Measurements from ENCODE around the gene KLHDC7B. TPM values are rescaled to one million over a fixed set of nuclear protein-coding genes. Genes with fewer than 3 reads are reported as not detected.
A peak's percentile ranks its signal among the peaks of the same experiment; 100 is the strongest.

KLHDC7B gene
- total RNA-seq, 2 experiments from 2014 or later = 0.25 to 0.46 TPM

- Histone ChIP-seq H2AFZ (ENCODE audit: low read length) (no peak overlapping the region), H3K4me2 (ENCODE audit: low read length) (peak overlapping the region; percentile 93), H4K20me1 (ENCODE audit: insufficient read depth, low read length) (no peaks in the 10 kb centered on the region), H3K9me2 (ENCODE audit: insufficient read depth, low read length) (no peaks in the 10 kb centered on the region), H3K79me2 (ENCODE audit: insufficient read depth, low read depth, low read length) (peaks cover 4% of the 10 kb centered on the region; the same call in 1 of the 2 replicates), H3K9me3 (ENCODE audit: low read length) (no peaks in the 10 kb centered on the region), H3K4me3 (ENCODE audit: low read depth, low read length, poor library complexity, severe bottlenecking) (peak overlapping the region; percentile 77), H3K27ac (ENCODE audit: low read depth, low read length, poor library complexity, severe bottlenecking) (peak overlapping the region; percentile 92), H3K36me3 (ENCODE audit: insufficient read depth, low read length) (peaks cover 54% of the 10 kb centered on the region), H3K4me1 (ENCODE audit: insufficient read depth, low read length, poor library complexity, severe bottlenecking) (peaks cover 18% of the 10 kb centered on the region)
- POLR2A ChIA-PET = interaction anchor here (0.6 to 3.3 kb wide), 7 partner anchors 9 to 127 kb away, joined by 3 to 33 read pairs (median 4); partner anchors contain the start of genes LMF2 and NCAPH2
- CTCF ChIA-PET (ENCODE audit: unreplicated experiment) = interaction anchor here (1.0 to 1.6 kb wide), 2 partner anchors 54 to 272 kb away, joined by 3 to 6 read pairs; no protein-coding TSS in a partner anchor
- no TSS peak for BruUV-seq (replicated peaks)
- DNase-seq (ENCODE audit: low spot score) = peak; percentile 27
- intact Hi-C loops (cut with micrococcal nuclease; ENCODE audit: unreplicated experiment) = loop anchor here (1.0 to 5.0 kb wide), 3 partner anchors 16 to 282 kb away; partner anchors contain the start of gene NCAPH2
- no peak for TF ChIP-seq EZH2phosphoT487 (IDR thresholded peaks at IDR 0.05; ENCODE audit: borderline replicate concordance, low read depth, low read length)
- TF ChIP-seq, protein P1, sequence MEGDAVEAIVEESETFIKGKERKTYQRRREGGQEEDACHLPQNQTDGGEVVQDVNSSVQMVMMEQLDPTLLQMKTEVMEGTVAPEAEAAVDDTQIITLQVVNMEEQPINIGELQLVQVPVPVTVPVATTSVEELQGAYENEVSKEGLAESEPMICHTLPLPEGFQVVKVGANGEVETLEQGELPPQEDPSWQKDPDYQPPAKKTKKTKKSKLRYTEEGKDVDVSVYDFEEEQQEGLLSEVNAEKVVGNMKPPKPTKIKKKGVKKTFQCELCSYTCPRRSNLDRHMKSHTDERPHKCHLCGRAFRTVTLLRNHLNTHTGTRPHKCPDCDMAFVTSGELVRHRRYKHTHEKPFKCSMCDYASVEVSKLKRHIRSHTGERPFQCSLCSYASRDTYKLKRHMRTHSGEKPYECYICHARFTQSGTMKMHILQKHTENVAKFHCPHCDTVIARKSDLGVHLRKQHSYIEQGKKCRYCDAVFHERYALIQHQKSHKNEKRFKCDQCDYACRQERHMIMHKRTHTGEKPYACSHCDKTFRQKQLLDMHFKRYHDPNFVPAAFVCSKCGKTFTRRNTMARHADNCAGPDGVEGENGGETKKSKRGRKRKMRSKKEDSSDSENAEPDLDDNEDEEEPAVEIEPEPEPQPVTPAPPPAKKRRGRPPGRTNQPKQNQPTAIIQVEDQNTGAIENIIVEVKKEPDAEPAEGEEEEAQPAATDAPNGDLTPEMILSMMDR (conservative IDR thresholded peaks at IDR 0.05; ENCODE audit: low read length) = no peak
Measured at GRCh38 chr22:50524676-50525103, 21.0 kb upstream of the KLHDC7B start.

- peak; percentile 99 for DNase-seq (ENCODE audit: low spot score)
- ChIA-PET POLR2A (interaction anchor here (0.6 to 3.3 kb wide), 11 partner anchors 10 to 283 kb away, joined by 3 to 33 read pairs (median 4); partner anchors contain the start of genes LMF2 and NCAPH2), CTCF (ENCODE audit: unreplicated experiment) (interaction anchor here (0.5 to 1.6 kb wide), 9 partner anchors 13 to 273 kb away, joined by 3 to 9 read pairs (median 5); partner anchors contain the start of genes LMF2 and NCAPH2)
- Histone ChIP-seq H3K27ac (ENCODE audit: low read depth, low read length, poor library complexity, severe bottlenecking) (peak within 1 kb of the TSS; percentile 92), H3K4me3 (ENCODE audit: low read depth, low read length, poor library complexity, severe bottlenecking) (peak within 1 kb of the TSS; percentile 77), H3K9me3 (ENCODE audit: low read length) (no peaks in the 10 kb centered on the region), H4K20me1 (ENCODE audit: insufficient read depth, low read length) (no peaks in the 10 kb centered on the region), H3K79me2 (ENCODE audit: insufficient read depth, low read depth, low read length) (peaks cover 4% of the 10 kb centered on the region; the same call in 1 of the 2 replicates), H3K36me3 (ENCODE audit: insufficient read depth, low read length) (peaks cover 48% of the 10 kb centered on the region), H3K4me1 (ENCODE audit: insufficient read depth, low read length, poor library complexity, severe bottlenecking) (peaks cover 22% of the 10 kb centered on the region), H2AFZ (ENCODE audit: low read length) (peak within 1 kb of the TSS; percentile 31; the same call in 1 of the 2 replicates), H3K4me2 (ENCODE audit: low read length) (peak within 1 kb of the TSS; percentile 93), H3K9me2 (ENCODE audit: insufficient read depth, low read length) (no peaks in the 10 kb centered on the region)
- TF ChIP-seq, protein P1 (conservative IDR thresholded peaks at IDR 0.05; ENCODE audit: low read length) = peak; percentile 56; the same call in 1 of the 2 replicates
- no peak for TF ChIP-seq EZH2phosphoT487 (IDR thresholded peaks at IDR 0.05; ENCODE audit: borderline replicate concordance, low read depth, low read length)
- BruUV-seq (replicated peaks) = no TSS peak
- intact Hi-C loops (cut with micrococcal nuclease; ENCODE audit: unreplicated experiment) = loop anchor here (1.0 to 5.0 kb wide), 3 partner anchors 17 to 283 kb away; partner anchors contain the start of gene NCAPH2
Measured at GRCh38 chr22:50525104-50525857, 20.4 kb upstream of the KLHDC7B start, which contains the start of gene SCO2. TSS of gene SCO2 (minus strand) at chr22:50525598. CDS start at chr22:50524411, 1,187 bp downstream.
